ENCODE results near the gene SPNS2. TPM values are rescaled to one million over a fixed set of nuclear protein-coding genes. Genes with fewer than 3 reads are reported as not detected.

The SPNS2 gene
- total RNA-seq, 1 experiment from 2014 or later = 1.6 TPM

DNA sequence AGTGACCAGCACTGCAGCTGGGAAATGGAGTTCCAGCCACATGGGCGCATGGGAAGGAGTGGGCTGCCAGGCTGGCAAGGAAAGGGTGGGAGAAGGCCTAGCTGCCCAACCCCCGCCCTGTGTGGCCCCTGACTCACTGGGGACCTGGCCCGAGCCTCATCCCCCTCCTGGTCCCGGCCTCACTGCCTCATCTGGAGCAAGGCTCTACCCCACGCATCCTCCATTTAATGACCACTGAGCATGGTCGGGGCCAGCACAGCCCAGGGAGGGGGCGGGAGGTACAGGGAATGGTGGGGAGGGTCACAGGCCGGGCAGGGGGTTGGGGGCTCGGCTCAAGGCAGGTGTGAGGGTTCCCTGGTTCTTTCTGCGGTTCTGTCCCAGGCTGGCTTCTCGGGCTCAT, 16.1 kb downstream of the SPNS2 start:
- intact Hi-C loops (cut with micrococcal nuclease) = no loop called here
- H3K9me3 ChIP-seq (ENCODE audit: control insufficient read depth in 1 of 2, insufficient read depth in 1 of 2, low read depth in 1 of 2, low read length in 2 of 2) = no peaks in the 10 kb centered on the region
- ChIA-PET CTCF (no interaction called here), POLR2A (no interaction called here), RAD21 (ENCODE audit: low non-redundant PET in 1 of 2, low total read pairs in 2 of 2, uncharacterized antibody in 2 of 2, unreplicated experiment in 2 of 2) (interaction anchor here in 1 of 2 experiments (1.5 kb wide), 1 partner anchor 94 kb away, joined by 4 read pairs; no protein-coding TSS in a partner anchor)
- H3K27me3 ChIP-seq (ENCODE audit: insufficient read depth, low read length) = no peaks in the 10 kb centered on the region
- ATAC-seq = no peak
- no peaks in the 10 kb centered on the region for H3K36me3 ChIP-seq (ENCODE audit: control insufficient read depth in 1 of 2, insufficient read depth in 2 of 2, low read length in 2 of 2)
- DNase-seq (ENCODE audit: low read depth, low spot score) = no peak
- TF ChIP-seq EZH2phosphoT487 (IDR thresholded peaks at IDR 0.05; ENCODE audit: borderline replicate concordance) (no peak), JUND (IDR thresholded peaks at IDR 0.05) (no peak), SRF (IDR thresholded peaks at IDR 0.05; ENCODE audit: low read depth) (no peak), ZFX (IDR thresholded peaks at IDR 0.05) (no peak), EGR1 (IDR thresholded peaks at IDR 0.05; ENCODE audit: low read depth) (no peak), SIN3A (IDR thresholded peaks at IDR 0.05; ENCODE audit: low read depth) (no peak), POLR2A (IDR thresholded peaks at IDR 0.05; ENCODE audit: borderline replicate concordance, extremely low read depth, insufficient read depth, insufficient read length) (no peak), RAD21 (IDR thresholded peaks at IDR 0.05; ENCODE audit: low read depth) (no peak), TCF7L2 (IDR thresholded peaks at IDR 0.05; ENCODE audit: borderline replicate concordance, extremely low read depth, insufficient read depth, insufficient read length) (no peak), ZNF274 (IDR thresholded peaks at IDR 0.05; ENCODE audit: low read depth, low read length) (no peak), CEBPB (IDR thresholded peaks at IDR 0.05; ENCODE audit: low read depth) (no peak), SP1 (IDR thresholded peaks at IDR 0.05; ENCODE audit: low read depth) (no peak), ELF1 (IDR thresholded peaks at IDR 0.05; ENCODE audit: borderline replicate concordance, low read depth) (no peak)
- TF ChIP-seq, protein P1, sequence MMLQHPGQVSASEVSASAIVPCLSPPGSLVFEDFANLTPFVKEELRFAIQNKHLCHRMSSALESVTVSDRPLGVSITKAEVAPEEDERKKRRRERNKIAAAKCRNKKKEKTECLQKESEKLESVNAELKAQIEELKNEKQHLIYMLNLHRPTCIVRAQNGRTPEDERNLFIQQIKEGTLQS (IDR thresholded peaks at IDR 0.05) = no peak
- TF ChIP-seq, protein P2, sequence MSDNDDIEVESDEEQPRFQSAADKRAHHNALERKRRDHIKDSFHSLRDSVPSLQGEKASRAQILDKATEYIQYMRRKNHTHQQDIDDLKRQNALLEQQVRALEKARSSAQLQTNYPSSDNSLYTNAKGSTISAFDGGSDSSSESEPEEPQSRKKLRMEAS (IDR thresholded peaks at IDR 0.05) = no peak
- TF ChIP-seq, protein P3, sequence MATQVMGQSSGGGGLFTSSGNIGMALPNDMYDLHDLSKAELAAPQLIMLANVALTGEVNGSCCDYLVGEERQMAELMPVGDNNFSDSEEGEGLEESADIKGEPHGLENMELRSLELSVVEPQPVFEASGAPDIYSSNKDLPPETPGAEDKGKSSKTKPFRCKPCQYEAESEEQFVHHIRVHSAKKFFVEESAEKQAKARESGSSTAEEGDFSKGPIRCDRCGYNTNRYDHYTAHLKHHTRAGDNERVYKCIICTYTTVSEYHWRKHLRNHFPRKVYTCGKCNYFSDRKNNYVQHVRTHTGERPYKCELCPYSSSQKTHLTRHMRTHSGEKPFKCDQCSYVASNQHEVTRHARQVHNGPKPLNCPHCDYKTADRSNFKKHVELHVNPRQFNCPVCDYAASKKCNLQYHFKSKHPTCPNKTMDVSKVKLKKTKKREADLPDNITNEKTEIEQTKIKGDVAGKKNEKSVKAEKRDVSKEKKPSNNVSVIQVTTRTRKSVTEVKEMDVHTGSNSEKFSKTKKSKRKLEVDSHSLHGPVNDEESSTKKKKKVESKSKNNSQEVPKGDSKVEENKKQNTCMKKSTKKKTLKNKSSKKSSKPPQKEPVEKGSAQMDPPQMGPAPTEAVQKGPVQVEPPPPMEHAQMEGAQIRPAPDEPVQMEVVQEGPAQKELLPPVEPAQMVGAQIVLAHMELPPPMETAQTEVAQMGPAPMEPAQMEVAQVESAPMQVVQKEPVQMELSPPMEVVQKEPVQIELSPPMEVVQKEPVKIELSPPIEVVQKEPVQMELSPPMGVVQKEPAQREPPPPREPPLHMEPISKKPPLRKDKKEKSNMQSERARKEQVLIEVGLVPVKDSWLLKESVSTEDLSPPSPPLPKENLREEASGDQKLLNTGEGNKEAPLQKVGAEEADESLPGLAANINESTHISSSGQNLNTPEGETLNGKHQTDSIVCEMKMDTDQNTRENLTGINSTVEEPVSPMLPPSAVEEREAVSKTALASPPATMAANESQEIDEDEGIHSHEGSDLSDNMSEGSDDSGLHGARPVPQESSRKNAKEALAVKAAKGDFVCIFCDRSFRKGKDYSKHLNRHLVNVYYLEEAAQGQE (IDR thresholded peaks at IDR 0.05; ENCODE audit: low read depth) = no peak
- TF ChIP-seq, protein P4, sequence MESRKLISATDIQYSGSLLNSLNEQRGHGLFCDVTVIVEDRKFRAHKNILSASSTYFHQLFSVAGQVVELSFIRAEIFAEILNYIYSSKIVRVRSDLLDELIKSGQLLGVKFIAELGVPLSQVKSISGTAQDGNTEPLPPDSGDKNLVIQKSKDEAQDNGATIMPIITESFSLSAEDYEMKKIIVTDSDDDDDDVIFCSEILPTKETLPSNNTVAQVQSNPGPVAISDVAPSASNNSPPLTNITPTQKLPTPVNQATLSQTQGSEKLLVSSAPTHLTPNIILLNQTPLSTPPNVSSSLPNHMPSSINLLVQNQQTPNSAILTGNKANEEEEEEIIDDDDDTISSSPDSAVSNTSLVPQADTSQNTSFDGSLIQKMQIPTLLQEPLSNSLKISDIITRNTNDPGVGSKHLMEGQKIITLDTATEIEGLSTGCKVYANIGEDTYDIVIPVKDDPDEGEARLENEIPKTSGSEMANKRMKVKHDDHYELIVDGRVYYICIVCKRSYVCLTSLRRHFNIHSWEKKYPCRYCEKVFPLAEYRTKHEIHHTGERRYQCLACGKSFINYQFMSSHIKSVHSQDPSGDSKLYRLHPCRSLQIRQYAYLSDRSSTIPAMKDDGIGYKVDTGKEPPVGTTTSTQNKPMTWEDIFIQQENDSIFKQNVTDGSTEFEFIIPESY (IDR thresholded peaks at IDR 0.05; ENCODE audit: extremely low read depth, insufficient replicate concordance, low read length) = no peak
- H3K4me1 ChIP-seq (ENCODE audit: control insufficient read depth in 1 of 2, insufficient read depth in 2 of 2, low read length in 2 of 2) = peaks cover 21 to 31% of the 10 kb centered on the region in 2 experiments
- no peaks in the 10 kb centered on the region for H3K9me2 ChIP-seq (ENCODE audit: insufficient read depth)
- no peaks in the 10 kb centered on the region for H4K20me1 ChIP-seq (ENCODE audit: insufficient read depth)
- no peak overlapping the region for H3K27ac ChIP-seq (ENCODE audit: low read depth, low read length)
- H2AFZ ChIP-seq (ENCODE audit: low read depth, low read length, poor library complexity, severe bottlenecking) = no peak overlapping the region
- H3K4me2 ChIP-seq (ENCODE audit: low read length) = peak overlapping the region; percentile 31
- no TSS peak for BruUV-seq (replicated peaks)
- H3K79me2 ChIP-seq (ENCODE audit: insufficient read depth, low read length) = no peaks in the 10 kb centered on the region
- H3K9ac ChIP-seq (ENCODE audit: low read length) = no peak overlapping the region
- no peak overlapping the region for H3K4me3 ChIP-seq (replicated peaks in 1 of 2; ENCODE audit: low read depth in 1 of 2, low read length in 2 of 2)

All from HCT116 (cell line).